HEK293 (cell line): ENCODE measurements around the gene SHOC2.
A peak's percentile ranks its signal among the peaks of the same experiment; 100 is the strongest.

Experiments
- CTCF ChIA-PET: fragments of 350-600 bp; formaldehyde crosslinking; extraction: SDS; loops from one replicate; lab custom pipeline; 2021; ENCODE audit warnings: antibody characterized with exemption; lab: Yijun Ruan, JAX
- POLR2A ChIA-PET: fragments of 300-600 bp; formaldehyde crosslinking; extraction: SDS; loops from one replicate; lab custom pipeline; 2020; ENCODE audit warnings: antibody characterized with exemption, inconsistent platforms; lab: Yijun Ruan, JAX
- H3K27ac ChIP-seq: fragments of 200-500 bp; sonication (Bioruptor generic); 2 replicates; pipeline ENCODE4 v1.5.1; 2014; ENCODE audit warnings: low read depth, low read length, control low read depth, inconsistent platforms; ENCODE audit errors: extremely low read depth
- H3K36me3 ChIP-seq, 2 experiments: fragments of 200-500 bp in 1 of 2; sonication (Bioruptor generic) in 1 of 2; 1 replicate in 1 of 2; 2 replicates in 1 of 2; pipeline ENCODE4 v1.5.1; 2014 to 2017; ENCODE audit warnings: inconsistent platforms in 2 of 2, low read length in 2 of 2; ENCODE audit not compliant: control insufficient read depth in 2 of 2, insufficient read depth in 1 of 2
- H3K4me1 ChIP-seq: fragments of 200-500 bp; sonication (Bioruptor generic); 2 replicates; pipeline ENCODE4 v1.5.1; 2014; ENCODE audit warnings: mild to moderate bottlenecking, low read length, inconsistent platforms; ENCODE audit not compliant: control insufficient read depth, insufficient read depth
- H3K4me3 ChIP-seq: 2 replicates; pipeline ENCODE4 v1.5.1; 2011; ENCODE audit warnings: low read depth, mild to moderate bottlenecking, control low read depth, low read length, moderate library complexity
- H3K9me3 ChIP-seq: fragments of 200-500 bp; sonication (Bioruptor generic); 2 replicates; pipeline ENCODE4 v1.5.1; 2014; ENCODE audit warnings: low read depth, low read length, inconsistent platforms; ENCODE audit not compliant: control insufficient read depth, insufficient read depth
- MZF1 ChIP-seq: fragments of 450-650 bp; formaldehyde crosslinking; IDR thresholded peaks from 2 replicates; pipeline ENCODE4 v1.5.1; 2017; ENCODE audit warnings: missing biosample characterization, missing genetic modification characterization, borderline replicate concordance
- OVOL3 ChIP-seq: fragments of 450-650 bp; formaldehyde crosslinking; IDR thresholded peaks from 2 replicates; pipeline ENCODE4 v1.5.1; 2016; ENCODE audit warnings: missing biosample characterization, missing genetic modification characterization
- PRDM1 ChIP-seq: fragments of 450-650 bp; formaldehyde crosslinking; IDR thresholded peaks from 2 replicates; pipeline ENCODE4; 2016; ENCODE audit warnings: missing biosample characterization, missing genetic modification characterization
- SCRT1 ChIP-seq: fragments of 450-650 bp; formaldehyde crosslinking; IDR thresholded peaks from 2 replicates; pipeline ENCODE4 v1.5.1; 2016; ENCODE audit warnings: missing biosample characterization, missing genetic modification characterization, borderline replicate concordance
- SCRT2 ChIP-seq: fragments of 450-650 bp; formaldehyde crosslinking; IDR thresholded peaks from 2 replicates; pipeline ENCODE4 v1.5.1; 2016; ENCODE audit warnings: missing biosample characterization, missing genetic modification characterization
- SETDB1 ChIP-seq: IDR thresholded peaks from one replicate; pipeline ENCODE4 v1.6.1; 2017; ENCODE audit warnings: mild to moderate bottlenecking, low read length, moderate library complexity, mixed read lengths; ENCODE audit not compliant: insufficient read length
- TCF7L2 ChIP-seq: IDR thresholded peaks from 2 replicates; pipeline ENCODE4 v1.6.1; 2011; ENCODE audit warnings: low read depth, mild to moderate bottlenecking, inconsistent platforms, low read length, moderate library complexity, borderline replicate concordance
- YY1 ChIP-seq: fragments of 450-650 bp; formaldehyde crosslinking; IDR thresholded peaks from 2 replicates; pipeline ENCODE4 v1.5.1; 2018; ENCODE audit warnings: missing biosample characterization, missing genetic modification characterization
- ZBTB17 ChIP-seq: fragments of 450-650 bp; formaldehyde crosslinking; IDR thresholded peaks from 2 replicates; pipeline ENCODE4 v1.5.1; 2016; ENCODE audit warnings: missing biosample characterization, missing genetic modification characterization
- ZEB2 ChIP-seq: fragments of 450-650 bp; formaldehyde crosslinking; IDR thresholded peaks from 2 replicates; pipeline ENCODE4 v1.5.1; 2016; ENCODE audit warnings: missing biosample characterization, missing genetic modification characterization
- ZIC2 ChIP-seq: fragments of 450-650 bp; formaldehyde crosslinking; IDR thresholded peaks from 2 replicates; pipeline ENCODE4 v1.5.1; 2016; ENCODE audit warnings: missing biosample characterization, missing genetic modification characterization
- ZNF157 ChIP-seq: fragments of 450-650 bp; formaldehyde crosslinking; IDR thresholded peaks from 2 replicates; pipeline ENCODE4 v1.5.1; 2016; ENCODE audit warnings: missing biosample characterization, missing genetic modification characterization
- ZNF184 ChIP-seq: fragments of 450-650 bp; IDR thresholded peaks from 2 replicates; pipeline ENCODE4 v1.5.1; 2018; ENCODE audit warnings: missing biosample characterization, mild to moderate bottlenecking, missing genetic modification characterization
- ZNF24 ChIP-seq: fragments of 450-650 bp; formaldehyde crosslinking; IDR thresholded peaks from 2 replicates; pipeline ENCODE4 v1.5.1; 2016; ENCODE audit warnings: missing biosample characterization, missing genetic modification characterization
- ZNF292 ChIP-seq: fragments of 450-650 bp; formaldehyde crosslinking; IDR thresholded peaks from 2 replicates; pipeline ENCODE4 v1.5.1; 2016; ENCODE audit warnings: low read depth, missing biosample characterization, missing genetic modification characterization, borderline replicate concordance
- ZNF324 ChIP-seq: fragments of 450-650 bp; formaldehyde crosslinking; IDR thresholded peaks from 2 replicates; pipeline ENCODE4 v1.5.1; 2016; ENCODE audit warnings: missing biosample characterization, missing genetic modification characterization
- ZNF366 ChIP-seq: fragments of 450-650 bp; formaldehyde crosslinking; conservative IDR thresholded peaks from 2 replicates; pipeline ENCODE4 v1.5.1; 2016; ENCODE audit warnings: missing biosample characterization, missing genetic modification characterization
- ZNF423 ChIP-seq: fragments of 450-650 bp; formaldehyde crosslinking; IDR thresholded peaks from 2 replicates; pipeline ENCODE4 v1.5.1; 2016; ENCODE audit warnings: missing biosample characterization, missing genetic modification characterization
- ZNF473 ChIP-seq: fragments of 450-650 bp; formaldehyde crosslinking; IDR thresholded peaks from 2 replicates; pipeline ENCODE4 v1.5.1; 2017; ENCODE audit warnings: missing biosample characterization, missing genetic modification characterization
- ZNF510 ChIP-seq: fragments of 450-650 bp; formaldehyde crosslinking; IDR thresholded peaks from 2 replicates; pipeline ENCODE4 v1.5.1; 2018; ENCODE audit warnings: mild to moderate bottlenecking, missing genetic modification characterization, missing biosample characterization; ENCODE audit not compliant: insufficient replicate concordance
- ZNF555 ChIP-seq: fragments of 450-650 bp; formaldehyde crosslinking; conservative IDR thresholded peaks from 2 replicates; pipeline ENCODE4 v1.5.1; 2017; ENCODE audit warnings: missing biosample characterization, mild to moderate bottlenecking, missing genetic modification characterization, inconsistent platforms
- ZNF558 ChIP-seq: fragments of 450-650 bp; formaldehyde crosslinking; IDR thresholded peaks from 2 replicates; pipeline ENCODE4 v1.5.1; 2016; ENCODE audit warnings: missing biosample characterization, missing genetic modification characterization
- ZNF664 ChIP-seq: fragments of 450-650 bp; formaldehyde crosslinking; IDR thresholded peaks from 2 replicates; pipeline ENCODE4 v1.5.1; 2016; ENCODE audit warnings: missing biosample characterization, missing genetic modification characterization
- ZNF677 ChIP-seq: fragments of 450-650 bp; IDR thresholded peaks from 2 replicates; pipeline ENCODE4 v1.5.0; 2018; ENCODE audit warnings: missing biosample characterization, mild to moderate bottlenecking, missing genetic modification characterization, moderate library complexity
- ZNF701 ChIP-seq: fragments of 450-650 bp; formaldehyde crosslinking; IDR thresholded peaks from 2 replicates; pipeline ENCODE4 v1.5.1; 2016; ENCODE audit warnings: missing biosample characterization, missing genetic modification characterization
- ZNF707 ChIP-seq: fragments of 450-650 bp; formaldehyde crosslinking; IDR thresholded peaks from 2 replicates; pipeline ENCODE4 v1.5.1; 2016; ENCODE audit warnings: missing biosample characterization, missing genetic modification characterization
- ZSCAN23 ChIP-seq: fragments of 450-650 bp; formaldehyde crosslinking; IDR thresholded peaks from 2 replicates; pipeline ENCODE4 v1.5.1; 2016; ENCODE audit warnings: missing biosample characterization, missing genetic modification characterization
- TF ChIP-seq, protein P1 (sequence below): sonication (generic); formaldehyde crosslinking; IDR thresholded peaks from 2 replicates; pipeline ENCODE4 v1.8.1; 2022; ENCODE audit warnings: mild to moderate bottlenecking, moderate library complexity, missing genetic modification reagents
- TF ChIP-seq, protein P2 (sequence below): fragments of 450-650 bp; formaldehyde crosslinking; IDR thresholded peaks from 2 replicates; pipeline ENCODE4 v1.5.1; 2016; ENCODE audit warnings: missing biosample characterization, missing genetic modification characterization

Gene SHOC2

DNA sequence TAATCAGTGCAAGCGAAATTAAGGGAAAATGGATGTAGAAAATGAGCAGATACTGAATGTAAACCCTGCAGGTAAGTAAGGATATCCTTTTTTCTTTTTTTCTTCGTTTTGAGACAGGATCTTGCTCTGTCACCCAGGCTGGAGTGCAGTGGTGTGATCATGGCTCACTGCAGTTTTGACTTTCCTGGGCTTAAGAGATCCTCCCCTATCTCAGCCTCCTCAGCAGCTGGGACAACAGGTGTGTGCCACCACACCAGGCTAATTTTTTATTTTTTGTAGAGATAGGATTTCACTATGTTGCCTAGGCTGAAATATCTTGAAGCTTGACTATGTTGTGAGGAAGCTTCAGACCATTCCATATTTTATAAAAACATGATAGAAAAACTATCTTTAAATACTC, 43.4 kb upstream of the SHOC2 start:
- TF ChIP-seq ZNF157 = no peak
- TF ChIP-seq SCRT2 (tag by site-specific recombination) = peak; percentile 89
- TF ChIP-seq SCRT1 = peak; percentile 76; the same call in 1 of the 2 replicates
- TF ChIP-seq, all 188 proteins: peak for 2
- POLR2A ChIA-PET = no interaction called here
- Histone ChIP-seq H3K4me1 (peaks cover 8% of the 10 kb centered on the region), H3K4me3 (no peak overlapping the region), H3K36me3 (peaks cover 37 to 40% of the 10 kb centered on the region in 2 experiments), H3K27ac (no peak overlapping the region), H3K9me3 (no peaks in the 10 kb centered on the region)
- CTCF ChIA-PET = interaction anchor here (1.5 kb wide), 1 partner anchor 18 kb away, joined by 5 read pairs; no protein-coding TSS in a partner anchor

DNA sequence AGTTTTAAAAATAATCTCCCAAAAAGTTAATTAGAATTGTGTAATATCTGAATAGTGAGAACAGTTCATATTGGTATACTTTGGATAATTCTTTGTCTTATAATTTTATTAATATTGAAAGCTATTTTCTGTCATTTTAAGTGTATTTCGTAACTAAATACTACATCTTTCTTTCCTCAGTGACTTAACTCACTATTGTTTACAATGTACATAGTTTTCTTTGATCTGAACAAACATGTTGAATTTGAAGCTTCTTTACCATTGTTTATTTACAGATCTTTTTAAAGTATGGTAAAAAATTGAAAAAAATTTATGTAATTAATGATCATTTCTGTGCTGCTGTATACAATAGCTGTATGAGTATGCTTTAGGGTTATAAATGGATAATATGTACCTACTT, 42.6 kb upstream of the SHOC2 start:
- H3K36me3 ChIP-seq = peaks cover 42 to 45% of the 10 kb centered on the region in 2 experiments
- ChIA-PET CTCF (interaction anchor here (1.5 kb wide), 1 partner anchor 17 kb away, joined by 5 read pairs; no protein-coding TSS in a partner anchor), POLR2A (no interaction called here)
- no peak overlapping the region for H3K27ac ChIP-seq
- TF ChIP-seq SETDB1 (no peak), TCF7L2 (no peak), ZNF24 (no peak), ZNF558 (no peak), ZNF701 (tag by site-specific recombination) (no peak), ZNF423 (tag by site-specific recombination) (no peak), ZNF292 (no peak), OVOL3 (tag by site-specific recombination) (no peak), ZNF366 (tag by site-specific recombination) (no peak), ZIC2 (no peak), ZNF555 (no peak), ZNF510 (no peak), ZNF677 (tag by site-specific recombination) (no peak), ZNF707 (tag by site-specific recombination) (no peak), ZNF473 (tag by site-specific recombination) (no peak)
- TF ChIP-seq, protein P1, sequence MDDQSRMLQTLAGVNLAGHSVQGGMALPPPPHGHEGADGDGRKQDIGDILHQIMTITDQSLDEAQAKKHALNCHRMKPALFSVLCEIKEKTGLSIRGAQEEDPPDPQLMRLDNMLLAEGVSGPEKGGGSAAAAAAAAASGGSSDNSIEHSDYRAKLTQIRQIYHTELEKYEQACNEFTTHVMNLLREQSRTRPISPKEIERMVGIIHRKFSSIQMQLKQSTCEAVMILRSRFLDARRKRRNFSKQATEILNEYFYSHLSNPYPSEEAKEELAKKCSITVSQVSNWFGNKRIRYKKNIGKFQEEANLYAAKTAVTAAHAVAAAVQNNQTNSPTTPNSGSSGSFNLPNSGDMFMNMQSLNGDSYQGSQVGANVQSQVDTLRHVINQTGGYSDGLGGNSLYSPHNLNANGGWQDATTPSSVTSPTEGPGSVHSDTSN = no peak
- no peaks in the 10 kb centered on the region for H3K9me3 ChIP-seq
- H3K4me3 ChIP-seq = no peak overlapping the region
- peaks cover 4% of the 10 kb centered on the region; the same call in 1 of the 2 replicates for H3K4me1 ChIP-seq

DNA sequence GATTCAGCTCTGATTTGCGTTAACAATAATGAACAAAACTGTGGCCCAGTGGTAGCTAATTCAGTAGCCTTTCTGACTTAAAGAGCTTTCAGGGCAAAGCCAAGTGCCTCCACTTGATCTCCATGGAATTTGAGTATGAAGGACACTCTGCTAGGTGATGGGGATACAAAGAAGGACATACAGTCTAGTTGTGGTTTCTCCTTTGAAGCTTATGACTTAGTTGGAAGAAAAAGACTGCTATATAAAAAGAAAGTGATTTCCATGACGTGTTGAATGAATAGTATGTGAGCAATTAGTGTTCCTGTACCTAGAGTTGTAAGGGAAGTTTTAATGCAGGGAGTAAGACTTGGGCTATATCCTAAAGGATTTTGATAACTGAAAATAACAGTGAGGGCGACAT, 39.4 kb upstream of the SHOC2 start:
- Histone ChIP-seq H3K36me3 (peaks cover 64 to 66% of the 10 kb centered on the region in 2 experiments), H3K4me1 (no peaks in the 10 kb centered on the region), H3K27ac (no peak overlapping the region), H3K4me3 (no peak overlapping the region), H3K9me3 (no peaks in the 10 kb centered on the region)
- CTCF ChIA-PET = interaction anchor here (0.6 to 0.7 kb wide), 2 partner anchors 14 to 280 kb away, joined by 3 to 4 read pairs; no protein-coding TSS in a partner anchor
- POLR2A ChIA-PET = no interaction called here
- no peak for TF ChIP-seq ZNF324 (tag by site-specific recombination)
- 0 out of 2 replicates have a peak, but pooled peaks have one; percentile 9 for TF ChIP-seq ZNF664 (tag by site-specific recombination)

DNA sequence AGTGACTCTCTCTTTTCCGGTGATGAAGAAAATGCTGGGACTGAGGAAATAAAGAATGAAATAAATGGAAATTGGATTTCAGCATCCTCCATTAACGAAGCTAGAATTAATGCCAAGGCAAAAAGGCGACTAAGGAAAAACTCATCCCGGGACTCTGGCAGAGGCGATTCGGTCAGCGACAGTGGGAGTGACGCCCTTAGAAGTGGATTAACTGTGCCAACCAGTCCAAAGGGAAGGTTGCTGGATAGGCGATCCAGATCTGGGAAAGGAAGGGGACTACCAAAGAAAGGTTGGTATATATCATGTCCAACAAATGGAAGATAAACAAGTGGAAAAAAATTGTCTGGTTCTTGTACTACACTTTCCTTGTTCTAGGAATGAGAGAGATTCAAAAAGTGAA, 38.2 kb upstream of the SHOC2 start:
- no peak overlapping the region for H3K27ac ChIP-seq
- CTCF ChIA-PET = interaction anchor here (0.6 to 2.3 kb wide), 7 partner anchors 11 to 226 kb away, joined by 3 to 8 read pairs (median 3); no protein-coding TSS in a partner anchor
- H3K4me1 ChIP-seq = no peaks in the 10 kb centered on the region
- POLR2A ChIA-PET = no interaction called here
- H3K36me3 ChIP-seq = peaks cover 63 to 68% of the 10 kb centered on the region in 2 experiments
- no peaks in the 10 kb centered on the region for H3K9me3 ChIP-seq
- H3K4me3 ChIP-seq = no peak overlapping the region
- TF ChIP-seq ZEB2 (tag by site-specific recombination) (no peak), ZNF677 (tag by site-specific recombination) (no peak), PRDM1 (peak; percentile 81), ZBTB17 (tag by site-specific recombination) (0 out of 2 replicates have a peak, but pooled peaks have one; percentile 23), MZF1 (no peak), ZSCAN23 (tag by site-specific recombination) (no peak), YY1 (tag by site-specific recombination) (no peak), ZNF184 (tag by site-specific recombination) (no peak), SCRT2 (tag by site-specific recombination) (no peak)
- TF ChIP-seq, protein P2, sequence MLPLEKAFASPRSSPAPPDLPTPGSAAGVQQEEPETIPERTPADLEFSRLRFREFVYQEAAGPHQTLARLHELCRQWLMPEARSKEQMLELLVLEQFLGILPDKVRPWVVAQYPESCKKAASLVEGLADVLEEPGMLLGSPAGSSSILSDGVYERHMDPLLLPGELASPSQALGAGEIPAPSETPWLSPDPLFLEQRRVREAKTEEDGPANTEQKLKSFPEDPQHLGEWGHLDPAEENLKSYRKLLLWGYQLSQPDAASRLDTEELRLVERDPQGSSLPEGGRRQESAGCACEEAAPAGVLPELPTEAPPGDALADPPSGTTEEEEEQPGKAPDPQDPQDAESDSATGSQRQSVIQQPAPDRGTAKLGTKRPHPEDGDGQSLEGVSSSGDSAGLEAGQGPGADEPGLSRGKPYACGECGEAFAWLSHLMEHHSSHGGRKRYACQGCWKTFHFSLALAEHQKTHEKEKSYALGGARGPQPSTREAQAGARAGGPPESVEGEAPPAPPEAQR (tag by site-specific recombination) = no peak
